Suppressor macrophage treated with lipopolysaccharide for 1 hour (primary cell): Measurements from ENCODE around the gene NPC1L1.
A peak's percentile ranks its signal among the peaks of the same experiment; 100 is the strongest.
"Not testable (repeated sequence)": the region's sequence is repeated elsewhere in the genome, so short reads cannot be mapped to it uniquely, and the experiment has no call there.

Experiments used
- DNase-seq, 3 donors: peaks; one replicate each; pipeline ENCODE4 v3.0.0-alpha.2; 2020 to 2022

The NPC1L1 gene

DNA sequence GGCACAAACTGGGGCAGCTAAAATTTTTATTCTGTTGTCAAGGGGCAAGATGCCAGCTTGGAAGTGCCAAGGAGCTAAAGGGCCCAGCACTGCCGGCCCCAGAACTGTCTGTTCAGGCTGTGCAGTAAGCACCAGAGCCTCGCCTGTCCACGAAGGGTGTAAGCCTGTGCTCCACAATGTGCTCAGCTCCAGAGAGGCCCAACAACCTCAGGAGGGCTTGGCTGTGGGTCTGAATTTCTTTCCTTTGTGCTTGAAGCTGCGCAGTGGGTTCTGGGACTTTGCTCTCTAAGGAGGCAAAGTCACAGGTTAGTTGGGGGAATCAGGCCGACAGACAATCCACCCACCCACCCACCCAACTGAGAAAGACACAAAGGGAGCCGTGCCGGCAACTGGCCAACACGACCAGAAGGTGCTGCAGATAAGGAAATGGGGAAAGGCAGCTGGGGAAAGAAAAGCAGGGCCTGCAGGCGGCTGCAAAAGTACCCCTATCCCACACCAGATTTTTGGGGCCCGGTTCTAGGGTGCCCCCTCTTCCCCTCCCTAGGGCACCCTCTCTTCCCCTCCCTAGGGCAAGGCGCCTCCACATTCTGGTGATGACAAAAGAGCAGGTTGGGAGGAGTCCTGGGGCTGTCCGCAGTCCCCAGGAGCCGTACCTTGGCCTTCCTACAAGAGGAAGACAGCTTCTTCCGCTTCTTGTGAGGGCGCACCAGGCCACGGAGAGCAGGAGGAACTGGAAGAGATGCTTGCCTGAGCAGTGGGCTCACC lies 24.8 kb upstream of the NPC1L1 start:
- no peak for DNase-seq

- peak; percentile 62 to 76 (median 74) for DNase-seq
Observed at GRCh38 chr7:44565097-44565794, 24.1 kb upstream of the NPC1L1 start.

GRCh38 chr7:44564606-44565005 lies 23.5 kb upstream of the NPC1L1 start:
- DNase-seq, result no peak

DNA sequence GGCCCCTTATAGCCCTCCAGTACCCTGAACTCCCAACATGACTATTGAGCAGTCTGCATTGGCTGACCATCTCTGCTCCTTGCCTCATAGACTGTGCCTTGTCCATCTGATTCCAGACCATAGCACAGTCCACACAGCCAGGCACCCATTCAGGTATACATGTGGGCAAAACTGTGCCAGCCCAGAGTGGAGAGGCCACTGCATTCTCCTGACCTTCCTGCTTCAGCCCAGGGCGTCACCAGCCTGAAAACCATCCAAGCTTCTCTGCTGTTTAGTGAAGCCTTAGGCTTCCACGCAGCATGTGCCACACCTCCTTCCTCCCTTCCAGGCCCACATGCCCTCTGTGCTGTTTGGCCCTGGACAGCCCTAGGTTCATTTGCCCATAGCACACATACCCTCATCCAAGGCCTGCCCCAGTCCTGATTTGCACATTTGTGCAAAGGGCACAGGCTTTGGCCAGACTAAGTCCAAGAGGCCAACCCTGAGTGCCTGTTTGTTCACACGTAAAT lies 22.1 kb upstream of the NPC1L1 start:
- DNase-seq, result no peak

DNA sequence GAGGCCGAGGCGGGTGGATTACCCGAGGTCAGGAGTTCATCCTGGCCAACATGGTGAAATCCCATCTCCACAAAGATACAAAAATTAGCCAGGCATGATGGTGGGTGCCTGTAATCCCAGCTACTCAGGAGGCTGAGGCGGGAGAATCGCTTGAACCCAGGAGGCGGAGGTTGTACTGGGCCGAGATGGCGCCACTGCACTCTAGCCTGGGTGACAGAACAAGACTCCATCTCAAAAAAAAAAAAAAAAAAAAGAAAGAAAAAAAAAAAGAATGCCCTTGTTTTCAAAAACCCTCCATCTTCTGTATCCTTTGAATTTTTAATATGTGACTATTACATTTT lies 21.5 kb upstream of the NPC1L1 start:
- not testable (repeated sequence) for DNase-seq

DNA sequence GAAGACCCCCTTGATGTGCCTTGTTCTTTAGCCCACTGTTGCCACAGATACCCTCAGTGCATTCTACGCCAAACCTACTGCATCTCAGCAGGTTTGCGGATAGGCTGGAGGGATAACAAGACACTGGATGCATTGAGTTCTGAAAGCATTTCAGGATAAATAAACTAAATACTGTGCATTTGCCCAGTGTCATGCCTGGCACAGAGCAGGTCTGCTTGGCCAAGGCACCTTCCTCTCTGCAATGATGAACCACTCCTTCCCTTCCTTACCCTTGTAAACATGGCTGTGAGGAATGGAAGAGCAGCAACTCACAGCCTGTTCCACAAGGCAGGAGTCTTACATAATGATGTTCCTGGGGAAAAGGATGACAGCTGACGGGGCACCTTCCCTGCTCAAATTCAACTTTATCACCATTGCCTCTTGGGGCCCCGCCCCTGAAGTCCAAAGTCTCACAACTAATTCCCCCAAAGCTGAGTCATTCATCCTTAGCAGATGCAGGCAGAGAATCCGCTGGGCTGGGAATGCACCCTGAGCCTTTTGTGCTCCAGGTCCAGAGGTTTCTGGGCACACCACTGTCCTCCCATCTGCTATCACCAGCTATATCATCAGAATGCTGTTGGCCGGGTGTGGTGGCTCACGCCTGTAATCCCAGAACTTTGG lies 21.0 kb upstream of the NPC1L1 start:
- DNase-seq, result peak in 1 of 3 donors; percentile 11

DNA sequence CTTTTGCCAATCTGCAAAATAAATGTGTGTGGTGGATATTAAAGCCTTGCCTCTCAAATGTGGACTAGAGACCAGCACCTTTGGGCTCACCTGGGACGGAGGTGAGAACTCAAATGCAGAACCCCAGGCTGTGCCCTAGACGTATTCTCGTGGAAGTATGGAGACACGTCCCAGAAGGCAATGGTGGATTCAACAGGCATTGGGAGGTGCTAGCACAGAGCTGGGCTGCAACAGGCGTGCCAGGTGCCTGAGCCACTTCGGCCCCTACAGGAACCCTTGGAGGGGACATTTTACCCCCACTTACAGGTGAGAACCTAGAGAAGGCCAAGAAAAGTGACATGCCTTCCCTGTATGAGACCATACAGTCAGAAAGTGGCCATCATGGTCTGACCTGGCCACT lies 20.4 kb upstream of the NPC1L1 start:
- no peak for DNase-seq

DNA sequence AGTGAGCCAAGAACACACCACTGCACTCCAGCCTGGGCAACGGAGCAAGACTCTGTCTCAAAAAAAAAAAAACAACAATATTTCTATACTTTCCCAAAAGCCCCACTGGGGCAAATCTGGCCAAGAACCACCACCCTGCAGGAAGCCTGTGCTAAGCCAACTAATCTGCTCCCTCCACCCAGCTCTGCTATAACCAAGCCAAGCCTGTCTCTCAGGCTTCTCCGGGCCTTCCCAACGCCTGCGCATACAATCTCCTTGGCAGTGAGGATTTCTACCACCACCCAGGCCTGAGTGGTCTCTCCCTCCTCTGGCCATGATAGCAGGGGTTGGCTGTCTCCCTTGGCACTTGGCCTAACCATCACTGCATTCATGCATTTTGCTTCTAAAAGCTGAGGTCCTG lies 18.4 kb upstream of the NPC1L1 start:
- DNase-seq, result no peak

DNA sequence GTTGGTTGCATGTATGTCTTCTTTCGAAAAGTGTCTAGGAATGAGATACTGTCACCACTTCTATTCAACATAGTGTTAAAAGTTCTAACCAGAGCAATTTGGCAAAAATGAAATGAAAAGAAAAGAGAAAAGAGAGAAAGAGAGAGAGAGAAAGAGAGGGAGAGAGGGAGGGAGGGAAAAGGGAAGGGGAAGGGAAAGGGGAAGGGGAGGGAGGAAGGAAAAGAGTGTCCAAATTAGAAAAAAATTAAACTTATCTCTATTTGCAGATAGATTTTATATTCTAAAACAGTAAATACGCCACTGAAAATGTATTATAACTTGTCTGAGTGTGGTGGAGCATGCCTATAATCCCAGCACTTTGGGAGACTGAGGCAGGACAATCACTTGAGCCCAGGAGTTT lies 16.4 kb upstream of the NPC1L1 start:
- DNase-seq, result no peak

- no peak for DNase-seq
Observed at GRCh38 chr7:44555350-44555749, 14.2 kb upstream of the NPC1L1 start.

GRCh38 chr7:44552473-44553005 lies 11.4 kb upstream of the NPC1L1 start:
- not testable (repeated sequence) for DNase-seq

- DNase-seq, result no peak
Observed at GRCh38 chr7:44549457-44549856, 8.3 kb upstream of the NPC1L1 start.

GRCh38 chr7:44548893-44549292 lies 7.8 kb upstream of the NPC1L1 start:
- DNase-seq, result no peak

DNA sequence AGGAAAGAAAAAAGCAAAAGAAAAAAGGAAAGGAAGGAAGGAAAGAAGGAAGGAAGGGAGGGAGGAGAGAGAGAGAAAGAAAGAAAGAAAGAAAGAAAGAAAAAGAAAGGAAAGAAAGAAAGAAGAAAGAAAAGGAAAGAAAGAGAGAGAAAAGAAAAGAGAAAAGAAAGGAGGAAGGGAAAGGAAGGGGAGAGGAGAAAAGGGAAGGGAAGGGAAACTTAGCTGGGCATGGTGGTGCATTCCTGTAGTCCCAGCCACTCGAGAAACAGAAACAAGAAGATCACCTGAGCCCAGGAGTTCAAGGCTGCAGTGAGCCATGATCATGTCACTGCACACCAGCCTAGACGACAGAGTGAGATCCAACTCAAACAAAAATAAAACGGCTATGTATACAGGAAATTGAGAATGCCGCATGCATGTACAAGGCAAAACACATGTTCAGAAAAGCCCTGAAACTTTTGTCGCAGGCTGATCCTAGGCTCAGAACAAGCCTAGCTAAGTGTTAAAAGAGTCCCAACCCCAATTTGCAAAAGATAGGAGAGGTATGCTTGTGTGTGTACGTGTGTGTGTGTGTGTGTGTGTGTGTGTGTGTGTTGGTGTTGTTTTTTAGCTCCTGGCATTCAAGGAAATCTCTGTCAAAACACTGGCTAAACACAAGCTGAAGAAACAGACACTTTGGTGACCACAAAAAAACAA lies 6.6 kb upstream of the NPC1L1 start:
- DNase-seq, result no peak

DNA sequence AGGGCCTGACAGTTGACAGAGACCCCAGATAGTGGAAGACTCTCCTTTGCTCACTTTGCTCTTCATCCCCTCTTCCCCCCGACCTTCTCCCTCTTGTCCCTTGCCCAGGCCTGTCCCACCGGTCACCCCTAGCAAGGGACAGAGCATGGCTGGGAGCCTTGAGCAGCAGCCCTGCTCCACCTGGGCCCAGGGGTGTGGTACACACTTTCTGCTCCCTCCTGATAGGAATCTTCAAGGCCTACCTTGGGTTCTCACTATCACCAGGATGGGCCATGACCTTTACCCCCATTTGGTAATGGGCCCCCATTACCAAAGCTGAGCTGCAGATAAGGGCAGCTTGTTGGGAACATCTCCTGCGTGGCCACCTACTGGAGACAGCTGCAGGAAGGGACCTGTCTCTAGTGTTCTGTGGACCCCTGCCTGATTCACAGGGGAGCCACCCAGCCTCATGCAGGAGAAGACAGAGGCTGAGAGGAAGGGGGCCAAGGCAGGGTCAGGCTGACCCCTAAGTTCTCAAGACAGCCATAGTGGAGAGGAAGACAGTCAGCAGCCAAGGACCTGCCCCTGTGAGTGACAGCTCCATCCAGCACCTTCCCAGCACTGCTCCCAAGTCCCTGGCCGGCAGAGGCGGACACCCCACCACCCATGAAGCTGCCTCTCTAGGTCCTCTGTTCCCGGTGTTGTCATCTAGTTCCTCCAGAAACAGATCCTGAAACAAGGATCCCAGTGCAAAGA lies 913 bp upstream of the NPC1L1 start:
- DNase-seq, result no peak

- DNase-seq, result no peak
Observed at GRCh38 chr7:44540592-44541027, 520 bp downstream of the NPC1L1 start.

- no peak for DNase-seq
Observed at GRCh38 chr7:44539669-44540506, 1.2 kb downstream of the NPC1L1 start.

GRCh38 chr7:44538798-44539668 lies 2.1 kb downstream of the NPC1L1 start:
- no peak for DNase-seq

DNA sequence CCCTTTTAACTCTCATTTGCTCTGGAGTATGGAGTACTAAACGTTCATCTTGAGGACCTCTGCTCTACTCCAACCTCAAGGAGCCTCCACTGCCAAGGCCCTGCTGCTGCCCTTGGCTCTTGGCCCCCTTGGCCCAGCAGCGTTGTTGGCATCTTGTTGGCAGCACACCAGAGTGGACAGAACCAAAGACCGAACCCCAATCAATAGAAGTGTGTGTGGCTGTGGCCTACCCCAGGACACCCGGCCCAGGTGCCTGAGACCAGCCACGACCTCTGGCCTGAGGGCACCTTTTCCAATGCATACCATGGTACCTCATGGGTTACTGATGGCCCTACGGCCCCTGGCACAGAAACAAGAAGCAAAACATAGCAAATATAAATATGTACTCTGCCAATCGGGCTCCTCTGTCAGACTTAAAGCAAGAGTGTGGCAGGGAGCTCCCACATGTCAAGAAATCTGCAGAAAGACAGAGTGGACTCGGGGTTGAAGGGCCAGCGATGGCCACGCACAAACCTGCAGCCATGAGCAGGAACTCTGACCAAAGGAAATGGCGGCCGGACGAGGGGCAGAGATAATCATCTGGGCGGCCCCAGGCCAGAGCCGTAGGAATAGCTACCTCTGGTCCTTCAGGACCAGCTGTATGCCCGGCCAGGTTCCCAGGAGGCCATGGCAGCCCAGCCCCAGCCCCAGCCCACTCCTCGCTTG lies 2.9 kb downstream of the NPC1L1 start:
- no peak for DNase-seq

- DNase-seq, result no peak
Observed at GRCh38 chr7:44537442-44537841, 3.7 kb downstream of the NPC1L1 start.
